CD4-positive, alpha-beta memory T cell (primary cell): ENCODE results near the gene RBM39. TPM values are rescaled to one million over a fixed set of nuclear protein-coding genes. Genes with fewer than 3 reads are reported as not detected.
"Not testable (repeated sequence)": the region's sequence is repeated elsewhere in the genome, so short reads cannot be mapped to it uniquely, and the experiment has no call there.

Experiments used
- CTCF ChIA-PET: fragments of 350-600 bp; sonication (Branson Sonifier 250); formaldehyde crosslinking; loops from one replicate; lab custom pipeline; 2021; ENCODE audit warnings: inconsistent platforms; ENCODE audit not compliant: partially characterized antibody; lab: Charles Lee
- POLR2A ChIA-PET: fragments of 350-600 bp; sonication (Branson Sonifier 250); formaldehyde crosslinking; loops from one replicate; lab custom pipeline; 2021; ENCODE audit not compliant: partially characterized antibody; lab: Charles Lee
- DNase-seq, 5 donors: peaks; one replicate each; pipeline versions ENCODE4 v3.0.0 to v3.0.0-alpha.2; 2020 to 2022; ENCODE audit warnings: mixed read lengths in 1 of 5
- H3K27ac ChIP-seq: one replicate; pipeline ENCODE4 v1.7.0; 2013; ENCODE audit warnings: low read depth, low read length
- H3K27me3 ChIP-seq: 2 replicates; pipeline ENCODE4 v1.7.0; 2013; ENCODE audit warnings: mild to moderate bottlenecking, low read length, moderate library complexity; ENCODE audit not compliant: insufficient read depth
- H3K36me3 ChIP-seq: 2 replicates; pipeline ENCODE4 v1.7.0; 2013; ENCODE audit warnings: mild to moderate bottlenecking, low read length, moderate library complexity; ENCODE audit not compliant: insufficient read depth
- H3K4me1 ChIP-seq: 2 replicates; pipeline ENCODE4 v1.7.0; 2013; ENCODE audit warnings: mild to moderate bottlenecking, low read length, moderate library complexity; ENCODE audit not compliant: insufficient read depth
- H3K4me3 ChIP-seq, 2 donors: one replicate each; pipeline ENCODE4 v1.7.0; 2013; ENCODE audit warnings: low read length in 2 of 2, mild to moderate bottlenecking in 1 of 2
- H3K9me3 ChIP-seq, 2 donors: one replicate each; pipeline ENCODE4 v1.7.0; 2013; ENCODE audit warnings: low read length in 2 of 2, control low read depth in 1 of 2; ENCODE audit not compliant: control insufficient read depth in 1 of 2
- H3K27ac Mint-ChIP-seq, 7 donors: one replicate each; pipeline ENCODE4 v1.8.0; 2020 to 2021; ENCODE audit warnings: mixed read lengths in 7 of 7, mild to moderate bottlenecking in 6 of 7, inconsistent platforms in 3 of 7, moderate library complexity in 3 of 7
- H3K27me3 Mint-ChIP-seq, 2 donors: one replicate each; pipeline ENCODE4 v1.8.0; 2020 to 2021; ENCODE audit warnings: mixed read lengths in 2 of 2
- H3K36me3 Mint-ChIP-seq, 2 donors: one replicate each; pipeline ENCODE4 v1.8.0; 2020 to 2021; ENCODE audit warnings: mixed read lengths in 2 of 2, inconsistent platforms in 1 of 2, mild to moderate bottlenecking in 1 of 2
- H3K4me1 Mint-ChIP-seq, 4 donors: one replicate each; pipeline ENCODE4 v1.8.0; 2020 to 2021; ENCODE audit warnings: mixed read lengths in 4 of 4, mild to moderate bottlenecking in 1 of 4
- H3K4me3 Mint-ChIP-seq, 8 donors: one replicate each; pipeline ENCODE4 v1.8.0; 2020 to 2021; ENCODE audit warnings: mixed read lengths in 8 of 8, mild to moderate bottlenecking in 7 of 8, moderate library complexity in 6 of 8, inconsistent platforms in 3 of 8
- H3K9me3 Mint-ChIP-seq, 8 donors: one replicate each; pipeline ENCODE4 v1.8.0; 2020 to 2021; ENCODE audit warnings: mixed read lengths in 8 of 8, mild to moderate bottlenecking in 5 of 8, inconsistent platforms in 3 of 8, moderate library complexity in 1 of 8
- intact Hi-C: fragments of 100-400 bp; cut with micrococcal nuclease; formaldehyde crosslinking; loops from one replicate; pipeline ENCODE4 v1.15.1; 2023
- polyA plus RNA-seq, 2 donors: library from polyadenylated mRNA; unstranded; fragments of 300-500 nt; fragmentation: Illumina TruSeq; gene quantifications; one replicate each; pipeline ENCODE4 v1.2.3, GENCODE V29; 2021
- total RNA-seq, 2 experiments: library from RNA; stranded (reverse); gene quantifications; one replicate each; pipeline ENCODE4 v1.2.3, GENCODE V29; 2021

RBM39 gene
- total and polyA plus RNA-seq, 4 experiments from 2014 or later = 76.7 to 665 (median 392) TPM

- DNase-seq, intact Hi-C loops, H3K27ac ChIP-seq, H3K9me3 Mint-ChIP-seq, H3K27me3 ChIP-seq, H3K4me3 ChIP-seq, H3K9me3 ChIP-seq, H3K27me3 Mint-ChIP-seq: not testable (repeated sequence)
- Mint-ChIP-seq H3K4me3 (peak overlapping the region in 3 of 8 donors; percentile 1 to 31 (median 20)), H3K4me1 (peaks cover 34 to 64% (median 49%) of the 10 kb centered on the region in 4 donors), H3K27ac (peak overlapping the region in 3 of 7 donors; percentile 31 to 68 (median 52)), H3K36me3 (peaks cover 57 to 78% of the 10 kb centered on the region in 2 donors)
- CTCF ChIA-PET = interaction anchor here (1.5 to 1.8 kb wide), 2 partner anchors 21 to 166 kb away, joined by 4 to 6 read pairs; no protein-coding TSS in a partner anchor
- Histone ChIP-seq H3K36me3 (peaks cover 93% of the 10 kb centered on the region), H3K4me1 (peaks cover 65% of the 10 kb centered on the region)
- POLR2A ChIA-PET = interaction anchor here (1.2 to 3.4 kb wide), 4 partner anchors 9 to 24 kb away, joined by 4 to 15 read pairs (median 8); partner anchors contain the start of genes NFS1, RBM39 and ROMO1
Measured at GRCh38 chr20:35718321-35718720, 23.7 kb downstream of the RBM39 start.

GRCh38 chr20:35716330-35716729, 25.7 kb downstream of the RBM39 start:
- no peak overlapping the region for H3K4me3 ChIP-seq
- no peaks in the 10 kb centered on the region for H3K9me3 ChIP-seq
- H3K4me1 ChIP-seq = peaks cover 68% of the 10 kb centered on the region
- Mint-ChIP-seq H3K27ac (peak overlapping the region in 1 of 7 donors; percentile 6), H3K9me3 (no peaks in the 10 kb centered on the region), H3K36me3 (peaks cover 56 to 75% of the 10 kb centered on the region in 2 donors), H3K27me3 (no peaks in the 10 kb centered on the region), H3K4me1 (peaks cover 34 to 63% (median 50%) of the 10 kb centered on the region in 4 donors), H3K4me3 (peak overlapping the region in 1 of 8 donors; percentile 19)
- DNase-seq = no peak
- POLR2A ChIA-PET = interaction anchor here (0.6 to 1.8 kb wide), 2 partner anchors 13 to 16 kb away, joined by 3 to 5 read pairs; partner anchors contain the start of genes NFS1 and ROMO1
- no peaks in the 10 kb centered on the region for H3K27me3 ChIP-seq
- CTCF ChIA-PET = no interaction called here
- intact Hi-C loops = no loop called here
- no peak overlapping the region for H3K27ac ChIP-seq
- H3K36me3 ChIP-seq = peaks cover 93% of the 10 kb centered on the region

GRCh38 chr20:35715652-35716051, 26.4 kb downstream of the RBM39 start:
- CTCF ChIA-PET = no interaction called here
- no peaks in the 10 kb centered on the region for H3K9me3 Mint-ChIP-seq
- peak overlapping the region in 2 of 7 donors; percentile 73 to 80 for H3K27ac Mint-ChIP-seq
- DNase-seq = no peak
- no peak overlapping the region for H3K4me3 ChIP-seq
- H3K36me3 ChIP-seq = peaks cover 93% of the 10 kb centered on the region
- H3K27me3 ChIP-seq = no peaks in the 10 kb centered on the region
- H3K27ac ChIP-seq = peak overlapping the region; percentile 1
- peak overlapping the region in 1 of 8 donors; percentile 26 for H3K4me3 Mint-ChIP-seq
- no peaks in the 10 kb centered on the region for H3K27me3 Mint-ChIP-seq
- peaks cover 70% of the 10 kb centered on the region for H3K4me1 ChIP-seq
- no peaks in the 10 kb centered on the region for H3K9me3 ChIP-seq
- intact Hi-C loops = loop anchor here (2.0 kb wide), 1 partner anchor 15 kb away; no protein-coding TSS in a partner anchor
- POLR2A ChIA-PET = interaction anchor here (1.7 to 1.8 kb wide), 2 partner anchors 16 to 27 kb away, joined by 5 to 11 read pairs; partner anchors contain the start of genes NFS1, RBM39 and ROMO1
- peaks cover 58 to 76% of the 10 kb centered on the region in 2 donors for H3K36me3 Mint-ChIP-seq
- peaks cover 39 to 65% (median 53%) of the 10 kb centered on the region in 4 donors for H3K4me1 Mint-ChIP-seq

- Mint-ChIP-seq H3K27me3 (no peaks in the 10 kb centered on the region), H3K4me3 (no peak overlapping the region), H3K9me3 (no peaks in the 10 kb centered on the region), H3K36me3 (peaks cover 57 to 79% of the 10 kb centered on the region in 2 donors), H3K27ac (peak overlapping the region in 3 of 7 donors; percentile 13 to 80 (median 18)), H3K4me1 (peaks cover 35 to 72% (median 53%) of the 10 kb centered on the region in 4 donors)
- H3K27ac ChIP-seq = no peak overlapping the region
- H3K9me3 ChIP-seq = no peaks in the 10 kb centered on the region
- H3K4me1 ChIP-seq = peaks cover 70% of the 10 kb centered on the region
- intact Hi-C loops = loop anchor here (2.0 kb wide), 1 partner anchor 17 kb away; no protein-coding TSS in a partner anchor
- CTCF ChIA-PET = interaction anchor here (1.0 to 1.2 kb wide), 2 partner anchors 17 to 113 kb away, joined by 3 read pairs; no protein-coding TSS in a partner anchor
- POLR2A ChIA-PET = interaction anchor here (0.8 to 6.8 kb wide), 5 partner anchors 15 to 28 kb away, joined by 3 to 29 read pairs (median 9); partner anchors contain the start of genes NFS1, RBM39 and ROMO1
- no peaks in the 10 kb centered on the region for H3K27me3 ChIP-seq
- no peak for DNase-seq
- H3K4me3 ChIP-seq = no peak overlapping the region
- peaks cover 92% of the 10 kb centered on the region for H3K36me3 ChIP-seq
Measured at GRCh38 chr20:35714127-35714526, 27.9 kb downstream of the RBM39 start.

- H3K27ac Mint-ChIP-seq = peak overlapping the region in 5 of 7 donors; percentile 10 to 66 (median 36)
- H3K36me3 ChIP-seq = peaks cover 88% of the 10 kb centered on the region
- H3K27ac ChIP-seq, DNase-seq, H3K4me3 ChIP-seq, H3K27me3 ChIP-seq, H3K27me3 Mint-ChIP-seq, CTCF ChIA-PET, H3K9me3 ChIP-seq, intact Hi-C loops, H3K9me3 Mint-ChIP-seq: not testable (repeated sequence)
- H3K36me3 Mint-ChIP-seq = peaks cover 58 to 82% of the 10 kb centered on the region in 2 donors
- POLR2A ChIA-PET = interaction anchor here (0.9 to 6.8 kb wide), 4 partner anchors 14 to 31 kb away, joined by 3 to 29 read pairs (median 7); partner anchors contain the start of genes NFS1, RBM39 and ROMO1
- peaks cover 65% of the 10 kb centered on the region for H3K4me1 ChIP-seq
- H3K4me3 Mint-ChIP-seq = peak overlapping the region in 3 of 8 donors; percentile 29 to 54 (median 39)
- H3K4me1 Mint-ChIP-seq = peaks cover 34 to 76% (median 53%) of the 10 kb centered on the region in 4 donors
Measured at GRCh38 chr20:35713120-35713519, 28.9 kb downstream of the RBM39 start.

- Histone ChIP-seq H3K9me3 (no peaks in the 10 kb centered on the region), H3K27me3 (no peaks in the 10 kb centered on the region), H3K36me3 (peaks cover 75% of the 10 kb centered on the region), H3K27ac (peak overlapping the region; percentile 22), H3K4me1 (peaks cover 65% of the 10 kb centered on the region), H3K4me3 (no peak overlapping the region)
- DNase-seq = no peak
- intact Hi-C loops = no loop called here
- peaks cover 50 to 81% of the 10 kb centered on the region in 2 donors for H3K36me3 Mint-ChIP-seq
- ChIA-PET CTCF (interaction anchor here (1.2 kb wide), 1 partner anchor 111 kb away, joined by 6 read pairs; no protein-coding TSS in a partner anchor), POLR2A (interaction anchor here (0.6 to 6.8 kb wide), 7 partner anchors 10 to 137 kb away, joined by 3 to 29 read pairs (median 5); partner anchors contain the start of genes NFS1, RBM39 and ROMO1)
- H3K4me1 Mint-ChIP-seq = peaks cover 33 to 75% (median 47%) of the 10 kb centered on the region in 4 donors
- H3K9me3 Mint-ChIP-seq = no peaks in the 10 kb centered on the region
- H3K4me3 Mint-ChIP-seq = peak overlapping the region; percentile 52 to 75 (median 60)
- H3K27ac Mint-ChIP-seq = peak overlapping the region; percentile 48 to 87 (median 85)
- H3K27me3 Mint-ChIP-seq = no peaks in the 10 kb centered on the region
Measured at GRCh38 chr20:35711588-35712209, 30.4 kb downstream of the RBM39 start.
